Measurements from ENCODE around the gene PPP2R5A.
"Not testable (repeated sequence)": the region's sequence is repeated elsewhere in the genome, so short reads cannot be mapped to it uniquely, and the experiment has no call there.

The PPP2R5A gene

GRCh38 chr1:212285685-212286555, 710 bp downstream of the PPP2R5A start:
- ATAC-seq (replicated peaks) (peak; percentile 26 to 35), DNase-seq (peak; percentile 69)
- Mint-ChIP-seq H3K9me3 (no peaks in the 10 kb centered on the region), H3K27me3 (no peaks in the 10 kb centered on the region), H3K36me3 (peaks cover 1 to 7% of the 10 kb centered on the region in 2 donors), H3K27ac (peak overlapping the region; percentile 99), H3K4me1 (peaks cover 10 to 34% of the 10 kb centered on the region in 2 donors), H3K4me3 (peak overlapping the region; percentile 96 to 100)

- no peak for DNase-seq
- Mint-ChIP-seq H3K4me1 (peaks cover 13 to 41% of the 10 kb centered on the region in 2 donors), H3K27me3 (no peaks in the 10 kb centered on the region)
These were observed 1.4 kb downstream of the PPP2R5A start for GRCh38 chr1:212286556-212287131.

GRCh38 chr1:212287261-212287895, 2.2 kb downstream of the PPP2R5A start:
- H3K36me3 Mint-ChIP-seq, result peaks cover 1 to 7% of the 10 kb centered on the region in 2 donors
- H3K27ac Mint-ChIP-seq, result peak overlapping the region; percentile 51
- ATAC-seq (replicated peaks), result no peak
- H3K4me1 Mint-ChIP-seq, result peaks cover 19 to 48% of the 10 kb centered on the region in 2 donors
- no peak for DNase-seq
- no peaks in the 10 kb centered on the region for H3K27me3 Mint-ChIP-seq
- peak overlapping the region; percentile 96 to 100 for H3K4me3 Mint-ChIP-seq
- H3K9me3 Mint-ChIP-seq, result no peaks in the 10 kb centered on the region

More at GRCh38 chr1:212286556-212287131, 1.4 kb downstream of the PPP2R5A start:
- H3K27ac Mint-ChIP-seq, result peak overlapping the region; percentile 99
- no peaks in the 10 kb centered on the region for H3K9me3 Mint-ChIP-seq
- ATAC-seq (replicated peaks), result no peak
- peak overlapping the region; percentile 96 to 100 for H3K4me3 Mint-ChIP-seq
- peaks cover 1 to 7% of the 10 kb centered on the region in 2 donors for H3K36me3 Mint-ChIP-seq

- H3K27me3 Mint-ChIP-seq; H3K9me3 Mint-ChIP-seq; DNase-seq; H3K27ac Mint-ChIP-seq; ATAC-seq (replicated peaks); H3K36me3 Mint-ChIP-seq: not testable (repeated sequence)
- Mint-ChIP-seq H3K4me3 (peak overlapping the region; percentile 53 to 56), H3K4me1 (peaks cover 23 to 55% of the 10 kb centered on the region in 2 donors)
These were observed 2.8 kb downstream of the PPP2R5A start for GRCh38 chr1:212287995-212288394.

- DNase-seq, result no peak
- Mint-ChIP-seq H3K27me3 (no peaks in the 10 kb centered on the region), H3K9me3 (no peaks in the 10 kb centered on the region), H3K4me3 (peak overlapping the region in 1 of 2 donors; percentile 13), H3K36me3 (peaks cover 1 to 7% of the 10 kb centered on the region in 2 donors), H3K27ac (no peak overlapping the region), H3K4me1 (peaks cover 29 to 60% of the 10 kb centered on the region in 2 donors)
- no peak for ATAC-seq (replicated peaks)
These were observed 3.4 kb downstream of the PPP2R5A start for GRCh38 chr1:212288615-212289014.

- peak overlapping the region; percentile 19 to 48 for H3K4me3 Mint-ChIP-seq
- no peak overlapping the region for H3K27ac Mint-ChIP-seq
These were observed 4.3 kb downstream of the PPP2R5A start for GRCh38 chr1:212289262-212290077.

GRCh38 chr1:212290608-212291007, 5.4 kb downstream of the PPP2R5A start:
- ATAC-seq (replicated peaks), result no peak
- H3K27me3 Mint-ChIP-seq, result no peaks in the 10 kb centered on the region
- no peak overlapping the region for H3K4me3 Mint-ChIP-seq
- H3K27ac Mint-ChIP-seq, result no peak overlapping the region
- no peaks in the 10 kb centered on the region for H3K9me3 Mint-ChIP-seq
- peaks cover 1 to 7% of the 10 kb centered on the region in 2 donors for H3K36me3 Mint-ChIP-seq
- H3K4me1 Mint-ChIP-seq, result peaks cover 40 to 62% of the 10 kb centered on the region in 2 donors
- no peak for DNase-seq

More at GRCh38 chr1:212289262-212290077, 4.3 kb downstream of the PPP2R5A start:
- H3K36me3 Mint-ChIP-seq, result peaks cover 1 to 7% of the 10 kb centered on the region in 2 donors
- peaks cover 30 to 55% of the 10 kb centered on the region in 2 donors for H3K4me1 Mint-ChIP-seq
- no peaks in the 10 kb centered on the region for H3K9me3 Mint-ChIP-seq
- DNase-seq (no peak), ATAC-seq (replicated peaks) (no peak)
- H3K27me3 Mint-ChIP-seq, result no peaks in the 10 kb centered on the region

GRCh38 chr1:212291505-212292134, 6.4 kb downstream of the PPP2R5A start:
- Mint-ChIP-seq H3K4me1 (peaks cover 44 to 71% of the 10 kb centered on the region in 2 donors), H3K36me3 (peaks cover 0 to 3% of the 10 kb centered on the region in 2 donors), H3K4me3 (no peak overlapping the region), H3K27me3 (no peaks in the 10 kb centered on the region), H3K27ac (no peak overlapping the region), H3K9me3 (no peaks in the 10 kb centered on the region)
- ATAC-seq (replicated peaks), result peak; percentile 89 to 93
- no peak for DNase-seq

- no peak for DNase-seq
- Mint-ChIP-seq H3K36me3 (peaks cover 0 to 3% of the 10 kb centered on the region in 2 donors), H3K9me3 (no peaks in the 10 kb centered on the region), H3K4me1 (peaks cover 44 to 71% of the 10 kb centered on the region in 2 donors), H3K27ac (no peak overlapping the region), H3K27me3 (no peaks in the 10 kb centered on the region), H3K4me3 (no peak overlapping the region)
- ATAC-seq (replicated peaks), result no peak
These were observed 7.3 kb downstream of the PPP2R5A start for GRCh38 chr1:212292250-212293105.

- ATAC-seq (replicated peaks) (no peak), DNase-seq (no peak)
- Mint-ChIP-seq H3K27ac (no peak overlapping the region), H3K9me3 (no peaks in the 10 kb centered on the region), H3K4me1 (peaks cover 41 to 64% of the 10 kb centered on the region in 2 donors), H3K4me3 (no peak overlapping the region), H3K36me3 (peaks cover 0 to 3% of the 10 kb centered on the region in 2 donors), H3K27me3 (no peaks in the 10 kb centered on the region)
These were observed 8.4 kb downstream of the PPP2R5A start for GRCh38 chr1:212293579-212293978.

- Mint-ChIP-seq H3K4me1 (peaks cover 36 to 65% of the 10 kb centered on the region in 2 donors), H3K27me3 (no peaks in the 10 kb centered on the region), H3K27ac (no peak overlapping the region), H3K36me3 (no peaks in the 10 kb centered on the region), H3K4me3 (no peak overlapping the region), H3K9me3 (no peaks in the 10 kb centered on the region)
- ATAC-seq (replicated peaks) (no peak), DNase-seq (no peak)
These were observed 9.8 kb downstream of the PPP2R5A start for GRCh38 chr1:212294983-212295382.

- H3K4me3 Mint-ChIP-seq, result no peak overlapping the region
- no peak for DNase-seq
- peak; percentile 50 to 66 for ATAC-seq (replicated peaks)
- H3K36me3 Mint-ChIP-seq, result no peaks in the 10 kb centered on the region
- H3K4me1 Mint-ChIP-seq, result peaks cover 35 to 63% of the 10 kb centered on the region in 2 donors
- H3K27ac Mint-ChIP-seq, result no peak overlapping the region
- no peaks in the 10 kb centered on the region for H3K9me3 Mint-ChIP-seq
- no peaks in the 10 kb centered on the region for H3K27me3 Mint-ChIP-seq
These were observed 10.4 kb downstream of the PPP2R5A start for GRCh38 chr1:212295579-212295978.

GRCh38 chr1:212297338-212297737, 12.1 kb downstream of the PPP2R5A start:
- H3K27me3 Mint-ChIP-seq, result no peaks in the 10 kb centered on the region
- DNase-seq (no peak), ATAC-seq (replicated peaks) (peak in 1 of 2 donors; percentile 41)
- no peak overlapping the region for H3K27ac Mint-ChIP-seq
- no peak overlapping the region for H3K4me3 Mint-ChIP-seq
- H3K4me1 Mint-ChIP-seq, result peaks cover 25 to 46% of the 10 kb centered on the region in 2 donors
- H3K9me3 Mint-ChIP-seq, result no peaks in the 10 kb centered on the region
- no peaks in the 10 kb centered on the region for H3K36me3 Mint-ChIP-seq

Data from stimulated activated naive B cell treated with anti-CD40 and anti-IgM and Interleukin-4, amounts not matched to agents 10 μg/mL and 1 μg/mL and 100 μg/mL, for 72 hours (primary cell).